Activated CD4-positive, alpha-beta T cell treated with anti-CD3 and anti-CD28 coated beads, Interleukin-2, amount 50 U/mL, for 16 hours (primary cell): ENCODE results near the gene GALNT9.
A peak's percentile ranks its signal among the peaks of the same experiment; 100 is the strongest.
"Not testable (repeated sequence)": the region's sequence is repeated elsewhere in the genome, so short reads cannot be mapped to it uniquely, and the experiment has no call there.

Experiments
- DNase-seq: peaks from one replicate; pipeline ENCODE4 v3.0.0-alpha.2; 2020

Gene GALNT9

DNA sequence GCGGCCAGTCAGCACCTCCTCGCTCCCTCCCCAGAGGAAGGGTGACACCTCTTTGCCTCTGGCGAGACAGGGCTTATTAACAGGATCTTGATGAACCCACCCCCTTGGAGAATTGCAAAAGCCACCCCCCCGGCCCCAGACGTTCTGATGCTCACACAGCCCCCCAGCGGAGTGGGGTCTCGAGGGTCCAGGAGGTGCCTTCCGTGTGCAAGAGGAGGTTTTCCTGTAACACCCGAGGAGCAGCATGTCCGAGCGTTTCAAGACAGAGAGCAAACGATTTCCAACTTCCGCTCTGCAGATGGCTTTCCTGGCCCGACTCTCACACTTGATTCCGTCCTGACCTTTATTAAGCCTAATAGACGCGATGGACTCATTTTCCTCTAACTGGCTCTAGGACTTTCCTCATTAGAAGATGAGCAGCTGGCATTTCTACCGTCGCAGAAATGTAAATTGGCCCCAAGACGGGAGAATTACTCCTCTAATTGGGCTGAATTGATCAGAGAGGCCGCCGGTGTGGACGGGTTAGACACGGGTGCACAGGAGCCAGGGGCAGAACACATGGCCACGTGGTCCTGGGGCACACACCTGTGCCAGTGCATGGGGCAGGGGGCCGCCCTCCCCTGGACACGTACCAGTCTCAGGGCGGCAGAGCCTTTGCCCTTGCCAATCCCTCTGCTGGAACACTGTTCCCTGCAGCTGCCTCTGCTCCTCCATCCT, 100.8 kb downstream of the GALNT9 start:
- DNase-seq = no peak

DNA sequence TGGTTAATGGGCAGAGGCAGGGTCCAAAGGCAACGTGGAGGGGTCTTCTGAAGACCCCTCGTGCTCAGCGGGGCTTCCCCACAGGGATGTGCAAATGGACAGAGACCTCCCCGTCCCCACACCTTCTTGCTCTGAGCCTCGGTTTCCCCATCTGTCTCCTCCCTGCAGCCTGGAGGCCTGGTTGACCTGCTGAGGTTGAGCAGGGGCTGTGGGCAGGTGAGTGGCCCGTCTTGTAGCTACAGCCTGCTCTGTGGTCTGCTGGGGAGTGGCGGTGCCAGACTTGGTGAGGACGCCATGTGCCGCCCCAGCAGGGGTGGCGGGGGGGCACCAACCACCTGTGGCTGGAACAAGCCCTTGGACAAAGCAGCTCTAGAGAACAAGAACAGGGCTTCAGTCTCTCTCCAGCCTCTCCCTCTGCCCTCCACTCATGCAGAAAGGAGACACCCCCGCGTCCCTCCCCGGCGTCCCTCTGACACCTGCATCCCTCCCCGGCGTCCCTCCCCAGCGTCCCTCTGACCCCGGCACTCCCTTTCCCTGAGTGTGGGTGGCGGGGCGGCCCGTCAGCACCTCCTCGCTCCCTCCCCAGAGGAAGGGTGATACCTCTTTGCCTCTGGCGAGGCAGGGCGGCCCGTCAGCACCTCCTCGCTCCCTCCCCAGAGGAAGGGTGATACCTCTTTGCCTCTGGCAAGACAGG, 101.5 kb downstream of the GALNT9 start:
- no peak for DNase-seq

- DNase-seq = no peak
Measured at GRCh38 chr12:132227118-132227517, 102.3 kb downstream of the GALNT9 start.

- no peak for DNase-seq
Measured at GRCh38 chr12:132226604-132227003, 102.8 kb downstream of the GALNT9 start.

DNA sequence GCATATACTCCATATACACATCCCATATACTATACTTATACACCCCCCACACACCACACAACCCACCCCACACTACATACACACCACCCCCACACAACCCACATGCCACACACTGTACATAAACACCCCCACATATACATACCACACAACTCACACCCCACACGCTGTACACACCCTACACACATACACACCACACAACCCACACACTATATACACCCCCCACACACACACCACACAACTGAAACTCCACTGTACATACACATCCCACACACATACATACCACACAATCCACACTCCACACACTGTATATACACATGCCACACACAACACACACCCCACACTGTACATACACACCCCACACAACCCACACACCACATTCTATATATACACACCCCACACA, 104.2 kb downstream of the GALNT9 start:
- no peak for DNase-seq

GRCh38 chr12:132224484-132224883, 104.9 kb downstream of the GALNT9 start:
- DNase-seq = no peak

GRCh38 chr12:132222808-132223173, 106.6 kb downstream of the GALNT9 start:
- no peak for DNase-seq

- peak; percentile 10 for DNase-seq
Measured at GRCh38 chr12:132222096-132222807, 107.1 kb downstream of the GALNT9 start.

DNA sequence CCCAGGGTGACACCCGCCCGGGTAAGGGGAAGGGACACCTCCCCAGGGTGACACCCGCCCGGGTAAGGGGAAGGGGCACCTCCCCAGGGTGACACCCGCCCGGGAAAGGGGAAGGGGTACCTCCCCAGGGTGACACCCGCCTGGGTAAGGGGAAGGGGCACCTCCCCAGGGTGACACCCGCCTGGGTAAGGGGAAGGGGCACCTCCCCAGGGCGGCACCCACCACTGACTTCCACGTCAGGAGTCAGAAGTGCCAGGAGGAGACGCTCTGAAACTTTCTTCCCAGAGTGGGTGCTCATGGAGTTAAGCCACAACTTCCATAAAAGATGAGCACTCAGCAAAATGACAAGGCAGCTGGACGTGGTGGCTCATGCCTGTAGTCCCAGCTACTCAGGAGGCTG, 109.6 kb downstream of the GALNT9 start:
- DNase-seq = not testable (repeated sequence)

- no peak for DNase-seq
Measured at GRCh38 chr12:132219323-132219722, 110.1 kb downstream of the GALNT9 start.

- peak; percentile 16 for DNase-seq
Measured at GRCh38 chr12:132218915-132219314, 110.5 kb downstream of the GALNT9 start.

DNA sequence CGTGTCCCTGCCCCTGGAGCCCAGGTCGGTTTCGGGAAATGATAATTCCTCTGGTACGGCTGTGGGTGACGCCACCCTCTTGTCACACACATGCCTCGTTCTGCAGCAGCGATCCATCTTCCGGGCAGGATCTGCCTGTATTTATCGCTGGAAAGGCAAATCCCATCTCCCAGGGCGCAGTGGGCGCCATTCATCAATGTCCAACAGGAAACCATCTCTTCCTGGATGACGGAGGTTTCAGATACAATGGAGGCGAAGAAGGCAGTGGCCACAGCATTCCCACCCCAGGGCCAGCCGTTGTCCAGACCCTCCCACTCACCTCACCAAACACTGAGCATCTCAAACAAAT, 110.9 kb downstream of the GALNT9 start:
- DNase-seq = no peak

DNA sequence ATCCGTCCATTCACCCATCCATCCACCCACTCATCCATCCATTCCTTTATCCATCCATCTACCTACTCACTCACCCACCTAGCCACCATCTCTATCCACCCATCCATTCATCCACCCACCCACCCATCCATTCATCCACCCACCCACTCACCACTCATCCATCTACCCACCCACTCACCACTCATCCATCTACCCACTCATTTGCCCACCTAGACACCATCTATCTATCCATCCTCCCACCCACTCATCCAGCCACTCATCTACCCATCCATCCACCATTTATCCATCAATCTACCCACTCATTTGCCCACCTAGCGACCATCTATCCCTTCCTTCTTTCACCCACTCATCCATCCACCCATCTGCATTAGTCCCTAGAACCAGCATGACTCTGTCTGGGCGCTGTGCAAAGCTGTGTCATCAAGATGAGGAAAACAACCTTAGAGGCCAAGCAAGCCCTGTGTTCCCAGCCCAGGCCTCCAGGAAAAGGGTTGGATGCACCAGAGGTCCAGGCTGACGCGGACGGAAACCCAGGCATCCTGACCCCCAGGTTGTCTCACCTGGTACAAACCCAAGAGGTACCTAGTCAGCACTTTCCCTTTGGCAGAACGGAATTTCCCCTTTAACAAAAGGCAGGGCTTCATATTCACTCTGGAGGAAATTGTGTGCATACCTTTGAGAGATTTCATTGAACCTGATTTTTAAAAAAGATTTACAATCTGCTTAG, 111.4 kb downstream of the GALNT9 start:
- no peak for DNase-seq

DNA sequence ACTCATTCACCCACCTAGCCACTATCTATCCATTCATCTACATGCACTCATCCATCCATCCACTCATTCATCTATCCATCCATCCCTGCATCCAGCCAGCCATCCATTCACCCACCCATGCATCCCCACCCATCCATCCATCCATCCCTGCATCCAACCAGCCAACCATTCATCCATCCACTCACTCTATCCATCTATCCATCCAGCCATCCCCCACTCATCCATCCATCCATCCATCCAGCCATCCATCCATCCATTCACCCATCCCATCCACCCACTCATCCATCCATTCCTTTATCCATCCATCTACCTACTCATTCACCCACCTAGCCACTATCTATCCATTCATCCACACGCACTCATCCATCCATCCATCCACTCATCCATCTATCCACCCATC, 112.0 kb downstream of the GALNT9 start:
- DNase-seq = no peak

GRCh38 chr12:132216354-132216987, 112.9 kb downstream of the GALNT9 start:
- no peak for DNase-seq

GRCh38 chr12:132215299-132215989, 113.9 kb downstream of the GALNT9 start:
- no peak for DNase-seq

DNA sequence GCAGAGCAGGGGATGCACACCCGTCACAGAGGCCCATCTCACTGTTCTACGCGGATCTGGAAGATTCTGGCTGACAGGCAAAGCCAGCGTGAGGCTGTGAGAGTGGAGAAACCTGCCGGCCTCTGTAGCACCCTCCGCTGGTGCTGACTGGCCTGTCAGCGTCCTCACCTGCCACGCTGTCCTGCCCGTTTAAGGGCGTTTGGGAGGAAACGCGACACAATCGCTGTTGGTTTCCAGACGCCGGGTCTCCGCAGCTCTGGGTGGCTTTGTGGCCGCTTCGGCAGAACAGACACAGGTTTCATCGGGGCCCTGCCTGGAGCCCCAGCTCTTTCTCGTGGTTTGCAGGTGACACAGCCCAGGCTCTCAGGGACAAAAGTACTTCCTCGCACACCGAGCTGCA, 114.5 kb downstream of the GALNT9 start:
- no peak for DNase-seq

GRCh38 chr12:132214161-132214476, 115.3 kb downstream of the GALNT9 start:
- DNase-seq = no peak

- no peak for DNase-seq
Measured at GRCh38 chr12:132213359-132214160, 115.8 kb downstream of the GALNT9 start.

DNA sequence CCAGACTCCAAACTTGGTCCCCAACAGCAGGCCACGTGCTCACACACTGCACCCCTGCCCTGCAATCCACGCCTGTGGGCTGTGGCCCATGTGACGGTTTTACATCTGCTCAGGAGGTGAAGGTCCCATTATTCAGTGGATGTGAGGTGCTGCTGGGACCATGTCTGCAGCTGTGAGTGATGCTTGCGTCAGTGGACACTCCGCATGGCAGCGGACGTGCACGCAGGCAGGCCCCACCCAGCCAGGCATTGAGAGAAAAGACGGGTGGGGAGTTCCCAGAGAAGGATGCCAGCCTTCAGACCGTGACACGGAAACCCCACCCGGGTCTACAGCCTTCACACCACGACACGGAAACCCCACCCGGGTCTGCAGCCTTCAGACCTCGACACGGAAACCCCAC, 117.6 kb downstream of the GALNT9 start:
- no peak for DNase-seq

- DNase-seq = no peak
Measured at GRCh38 chr12:132211326-132211725, 118.1 kb downstream of the GALNT9 start.
